ENCODE data around the gene YAF2.

The YAF2 gene

GRCh38 chr12:42173961-42174521 lies 64.0 kb downstream of the YAF2 start:
- H3K27me3 ChIP-seq (ENCODE audit: insufficient read depth, low read length): no peaks in the 10 kb centered on the region
- no peak overlapping the region for H2AFZ ChIP-seq (ENCODE audit: low read length)
- no peaks in the 10 kb centered on the region for H3K9me3 ChIP-seq (ENCODE audit: low read length)
- TF ChIP-seq EZH2 (IDR thresholded peaks at IDR 0.05; ENCODE audit: borderline replicate concordance, low read length) (no peak), CTCF (IDR thresholded peaks at IDR 0.05; ENCODE audit: low read length) (no peak)
- no peak overlapping the region for H3K4me2 ChIP-seq (ENCODE audit: low read length)
- no peaks in the 10 kb centered on the region for H3K9me2 ChIP-seq (ENCODE audit: low read depth, low read length)
- no peak overlapping the region for H3K9ac ChIP-seq (ENCODE audit: low read length)
- H4K20me1 ChIP-seq (ENCODE audit: insufficient read depth, low read length): no peaks in the 10 kb centered on the region
- no peaks in the 10 kb centered on the region for H3F3A ChIP-seq (ENCODE audit: insufficient read depth, low read length)
- H3K79me2 ChIP-seq (ENCODE audit: insufficient read depth, low read length): no peaks in the 10 kb centered on the region
- H3K4me3 ChIP-seq (ENCODE audit: low read depth, low read length, poor library complexity, severe bottlenecking): no peak overlapping the region
- no peak overlapping the region for H3K27ac ChIP-seq (ENCODE audit: low read depth, low read length, poor library complexity, severe bottlenecking)
- H3K4me1 ChIP-seq (ENCODE audit: insufficient read depth, low read length, severe bottlenecking): peaks cover 6% of the 10 kb centered on the region
- H3K36me3 ChIP-seq (ENCODE audit: insufficient read depth, low read length): peaks cover 27% of the 10 kb centered on the region

- Histone ChIP-seq H3K4me3 (ENCODE audit: low read depth, low read length, poor library complexity, severe bottlenecking) (no peak overlapping the region), H3K27ac (ENCODE audit: low read depth, low read length, poor library complexity, severe bottlenecking) (no peak overlapping the region), H3F3A (ENCODE audit: insufficient read depth, low read length) (no peaks in the 10 kb centered on the region), H4K20me1 (ENCODE audit: insufficient read depth, low read length) (no peaks in the 10 kb centered on the region), H3K4me1 (ENCODE audit: insufficient read depth, low read length, severe bottlenecking) (peaks cover 6% of the 10 kb centered on the region), H3K79me2 (ENCODE audit: insufficient read depth, low read length) (no peaks in the 10 kb centered on the region), H3K27me3 (ENCODE audit: insufficient read depth, low read length) (no peaks in the 10 kb centered on the region), H3K36me3 (ENCODE audit: insufficient read depth, low read length) (peaks cover 24% of the 10 kb centered on the region), H3K9me2 (ENCODE audit: low read depth, low read length) (no peaks in the 10 kb centered on the region), H2AFZ (ENCODE audit: low read length) (no peak overlapping the region), H3K9me3 (ENCODE audit: low read length) (no peaks in the 10 kb centered on the region), H3K9ac (ENCODE audit: low read length) (no peak overlapping the region), H3K4me2 (ENCODE audit: low read length) (no peak overlapping the region)
- no peak for TF ChIP-seq CTCF (IDR thresholded peaks at IDR 0.05; ENCODE audit: low read length)
- no peak for TF ChIP-seq EZH2 (IDR thresholded peaks at IDR 0.05; ENCODE audit: borderline replicate concordance, low read length)
These were observed 65.4 kb downstream of the YAF2 start for GRCh38 chr12:42172441-42173210.

DNA sequence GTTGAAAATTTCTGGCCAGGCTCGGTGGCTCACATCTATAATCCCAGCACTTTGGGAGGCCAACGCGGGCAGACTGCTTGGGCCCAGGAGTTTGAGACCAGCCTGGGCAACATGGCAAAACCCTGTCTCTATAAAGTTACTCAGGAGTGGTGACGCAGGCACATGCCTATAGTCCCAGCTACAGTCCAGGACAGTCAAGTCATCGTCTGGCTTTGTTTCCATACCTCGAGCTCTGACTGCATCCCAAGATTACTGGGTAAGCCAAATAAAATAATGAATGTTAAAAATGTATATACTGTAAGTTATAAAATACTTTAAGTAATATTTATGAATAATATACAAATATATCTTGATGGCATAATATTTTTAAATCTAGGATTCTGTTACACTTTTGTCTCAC lies 70.3 kb downstream of the YAF2 start:
- Histone ChIP-seq H3K4me1 (ENCODE audit: insufficient read depth, low read length, severe bottlenecking) (peaks cover 7% of the 10 kb centered on the region), H3K79me2 (ENCODE audit: insufficient read depth, low read length) (no peaks in the 10 kb centered on the region), H2AFZ (ENCODE audit: low read length) (no peak overlapping the region), H3K4me2 (ENCODE audit: low read length) (no peak overlapping the region), H3K9me2 (ENCODE audit: low read depth, low read length) (no peaks in the 10 kb centered on the region), H3K9ac (ENCODE audit: low read length) (no peak overlapping the region), H3K9me3 (ENCODE audit: low read length) (no peaks in the 10 kb centered on the region), H3K27ac (ENCODE audit: low read depth, low read length, poor library complexity, severe bottlenecking) (no peak overlapping the region), H3K36me3 (ENCODE audit: insufficient read depth, low read length) (peaks cover 5% of the 10 kb centered on the region; the same call in 1 of the 2 replicates), H4K20me1 (ENCODE audit: insufficient read depth, low read length) (no peaks in the 10 kb centered on the region), H3K4me3 (ENCODE audit: low read depth, low read length, poor library complexity, severe bottlenecking) (no peak overlapping the region), H3K27me3 (ENCODE audit: insufficient read depth, low read length) (no peaks in the 10 kb centered on the region), H3F3A (ENCODE audit: insufficient read depth, low read length) (no peaks in the 10 kb centered on the region)
- TF ChIP-seq EZH2 (IDR thresholded peaks at IDR 0.05; ENCODE audit: borderline replicate concordance, low read length): no peak
- TF ChIP-seq CTCF (IDR thresholded peaks at IDR 0.05; ENCODE audit: low read length): no peak

Data from OCI-LY1 (cell line).